NCI-H460 (cell line): ENCODE results near the gene RAD54L2. TPM values are rescaled to one million over a fixed set of nuclear protein-coding genes. Genes with fewer than 3 reads are reported as not detected.
A peak's percentile ranks its signal among the peaks of the same experiment; 100 is the strongest.
"Not testable (repeated sequence)": the region's sequence is repeated elsewhere in the genome, so short reads cannot be mapped to it uniquely, and the experiment has no call there.

ENCODE experiments used
- DNase-seq: peaks from one replicate; pipeline ENCODE4 v3.0.0-alpha.2; 2016; ENCODE audit warnings: low read depth; ENCODE audit errors: extremely low read depth
- polyA plus RNA-seq: library from polyadenylated mRNA; depleted of rRNA; stranded (reverse); fragments of >200 nt; gene quantifications from 2 replicates; pipeline ENCODE4 v1.2.3, GENCODE V29; 2014; cell fraction: nucleus; rRNA removed
- total RNA-seq: library from RNA; depleted of rRNA; stranded (reverse); fragments of >200 nt; shearing (Covaris generic); gene quantifications from 2 replicates; pipeline ENCODE4 v1.2.3, GENCODE V29; 2014; rRNA removed

Gene RAD54L2, protein sequence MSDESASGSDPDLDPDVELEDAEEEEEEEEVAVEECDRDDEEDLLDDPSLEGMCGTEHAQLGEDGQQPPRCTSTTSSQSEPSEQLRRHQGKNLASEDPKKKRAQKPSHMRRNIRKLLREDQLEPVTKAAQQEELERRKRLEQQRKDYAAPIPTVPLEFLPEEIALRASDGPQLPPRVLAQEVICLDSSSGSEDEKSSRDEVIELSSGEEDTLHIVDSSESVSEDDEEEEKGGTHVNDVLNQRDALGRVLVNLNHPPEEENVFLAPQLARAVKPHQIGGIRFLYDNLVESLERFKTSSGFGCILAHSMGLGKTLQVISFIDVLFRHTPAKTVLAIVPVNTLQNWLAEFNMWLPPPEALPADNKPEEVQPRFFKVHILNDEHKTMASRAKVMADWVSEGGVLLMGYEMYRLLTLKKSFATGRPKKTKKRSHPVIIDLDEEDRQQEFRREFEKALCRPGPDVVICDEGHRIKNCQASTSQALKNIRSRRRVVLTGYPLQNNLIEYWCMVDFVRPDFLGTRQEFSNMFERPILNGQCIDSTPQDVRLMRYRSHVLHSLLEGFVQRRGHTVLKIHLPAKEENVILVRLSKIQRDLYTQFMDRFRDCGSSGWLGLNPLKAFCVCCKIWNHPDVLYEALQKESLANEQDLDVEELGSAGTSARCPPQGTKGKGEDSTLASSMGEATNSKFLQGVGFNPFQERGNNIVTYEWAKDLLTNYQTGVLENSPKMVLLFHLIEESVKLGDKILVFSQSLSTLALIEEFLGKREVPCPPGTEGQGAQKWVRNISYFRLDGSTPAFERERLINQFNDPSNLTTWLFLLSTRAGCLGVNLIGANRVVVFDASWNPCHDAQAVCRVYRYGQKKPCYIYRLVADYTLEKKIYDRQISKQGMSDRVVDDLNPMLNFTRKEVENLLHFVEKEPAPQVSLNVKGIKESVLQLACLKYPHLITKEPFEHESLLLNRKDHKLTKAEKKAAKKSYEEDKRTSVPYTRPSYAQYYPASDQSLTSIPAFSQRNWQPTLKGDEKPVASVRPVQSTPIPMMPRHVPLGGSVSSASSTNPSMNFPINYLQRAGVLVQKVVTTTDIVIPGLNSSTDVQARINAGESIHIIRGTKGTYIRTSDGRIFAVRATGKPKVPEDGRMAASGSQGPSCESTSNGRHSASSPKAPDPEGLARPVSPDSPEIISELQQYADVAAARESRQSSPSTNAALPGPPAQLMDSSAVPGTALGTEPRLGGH (N-terminal part only)
- total RNA-seq: 9.6 and 9.9 TPM in 2 replicates
- 2.9 and 5.5 TPM in 2 replicates for polyA plus RNA-seq

DNA sequence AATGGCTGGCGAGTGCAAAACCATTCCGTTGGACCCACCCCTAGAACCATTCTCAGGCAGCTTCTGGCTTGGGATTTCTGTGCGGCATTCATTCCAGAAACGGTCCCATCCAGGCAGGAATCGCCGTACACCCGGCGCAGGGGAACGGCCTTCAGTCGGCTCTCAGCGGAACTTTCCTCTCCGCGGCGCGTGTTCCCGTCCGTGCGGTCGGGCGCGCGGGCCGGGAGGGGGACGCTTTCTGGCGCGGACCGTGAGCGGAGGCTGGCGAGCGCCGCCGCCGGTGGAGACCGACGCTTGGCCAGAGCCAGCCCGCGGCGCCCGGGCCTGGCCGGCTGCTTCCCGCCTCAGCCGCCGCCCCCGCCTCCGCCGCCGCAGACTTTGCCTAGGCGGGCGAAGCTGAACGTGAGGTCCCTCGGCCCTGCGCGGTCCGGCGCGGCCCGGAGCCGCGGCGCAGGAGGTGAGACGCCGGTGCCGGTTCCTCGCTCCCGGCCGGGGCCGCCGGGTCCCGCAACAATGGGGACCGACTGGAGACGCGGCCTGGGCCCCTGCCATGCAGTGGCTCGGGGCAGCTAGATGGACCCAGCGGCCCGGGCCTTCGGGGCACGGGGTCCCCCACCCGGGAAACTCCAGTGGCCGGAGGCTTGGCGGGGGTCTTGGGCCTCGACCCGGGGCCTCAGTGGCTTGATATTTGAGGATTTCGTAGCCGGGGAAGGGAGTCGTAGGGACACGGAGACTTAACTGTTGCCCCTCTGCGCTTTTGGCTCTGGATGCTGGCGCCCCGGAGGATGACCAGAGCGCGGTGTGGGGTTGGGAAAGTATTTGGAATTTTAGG lies at the start of gene RAD54L2:
RAD54L2 (plus strand) TSS at position 261 of the 832 bp plus-strand sequence. CDS start 51,702 bp downstream, outside the sequence.
- DNase-seq: peak; percentile 71

DNA sequence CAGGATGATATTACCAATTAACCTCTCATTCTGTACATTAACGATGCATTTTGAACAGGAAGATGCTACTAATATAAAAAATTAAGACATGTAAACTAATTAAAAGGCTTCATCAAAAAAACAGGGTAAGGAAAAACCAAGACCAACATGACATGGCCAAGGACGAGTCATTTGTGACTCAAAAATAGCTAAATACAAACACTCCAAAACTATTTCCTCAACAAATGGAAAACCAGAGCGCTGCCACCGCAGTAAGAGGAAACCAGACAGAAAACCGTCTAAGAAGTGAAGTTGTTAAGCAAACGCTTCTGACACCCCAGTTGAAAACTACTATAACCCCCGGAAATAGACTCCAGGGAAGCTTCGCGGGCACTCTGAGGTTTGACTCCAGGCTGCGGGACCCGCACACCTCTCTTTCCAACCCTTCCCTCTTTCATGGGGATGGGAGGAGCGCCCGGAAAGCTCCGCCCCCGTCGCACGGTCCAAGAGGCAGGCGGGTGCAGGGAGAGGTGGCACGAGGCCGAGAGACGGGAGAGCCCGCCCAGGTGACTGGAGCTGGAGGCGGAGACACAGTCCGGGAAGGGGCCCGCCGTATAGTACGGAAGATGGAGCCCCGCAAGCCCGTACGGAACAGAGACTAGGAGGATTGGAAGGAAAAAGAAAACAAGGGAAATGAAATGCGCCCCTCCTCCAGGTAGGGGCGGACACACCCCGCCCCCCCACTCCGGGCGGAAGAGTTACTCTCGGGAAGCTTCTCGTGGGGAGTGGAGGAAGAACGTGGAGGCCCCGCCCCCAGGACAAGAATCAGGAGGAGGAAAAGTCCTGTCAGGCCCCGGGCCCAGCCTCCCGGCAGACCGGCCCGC lies 39.4 kb upstream of the RAD54L2 start:
- peak; percentile 83 for DNase-seq

- DNase-seq: no peak
These were observed 37.8 kb upstream of the RAD54L2 start for GRCh38 chr3:51500632-51501131.

DNA sequence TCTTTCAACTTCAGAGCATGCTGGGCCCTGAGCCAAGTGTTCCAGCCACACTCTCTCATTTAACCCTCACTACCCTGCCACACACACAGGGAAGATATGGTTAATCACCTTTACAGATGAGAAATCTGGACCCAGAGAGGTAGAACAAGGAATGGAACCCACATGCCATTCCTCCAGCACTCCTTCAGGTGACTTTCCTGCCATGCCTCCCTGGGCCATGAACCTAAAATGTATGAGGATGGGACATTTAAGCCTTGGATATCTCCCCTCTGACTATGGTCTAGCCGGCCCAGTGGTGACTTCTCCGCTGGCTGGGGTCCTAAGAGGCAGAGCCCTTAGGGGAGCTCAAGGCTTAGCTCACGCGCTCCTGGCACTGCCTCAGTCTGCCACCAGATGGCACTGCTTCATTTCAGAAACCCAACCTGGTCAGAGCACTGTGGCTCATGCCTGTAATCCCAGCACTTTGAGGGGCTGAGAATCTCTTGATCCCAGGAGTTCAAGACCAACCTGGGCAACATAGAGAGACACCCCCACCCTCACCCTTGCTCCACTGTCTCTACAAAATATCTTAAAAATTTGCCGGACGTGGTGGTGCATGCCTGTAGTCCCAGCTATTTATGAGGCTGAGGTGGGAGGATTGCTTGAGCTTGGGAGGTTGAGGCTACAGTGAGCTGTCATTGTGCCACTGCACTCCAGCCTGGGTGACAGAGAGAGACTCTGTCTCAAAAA lies 36.5 kb upstream of the RAD54L2 start:
- peak; percentile 68 for DNase-seq

DNA sequence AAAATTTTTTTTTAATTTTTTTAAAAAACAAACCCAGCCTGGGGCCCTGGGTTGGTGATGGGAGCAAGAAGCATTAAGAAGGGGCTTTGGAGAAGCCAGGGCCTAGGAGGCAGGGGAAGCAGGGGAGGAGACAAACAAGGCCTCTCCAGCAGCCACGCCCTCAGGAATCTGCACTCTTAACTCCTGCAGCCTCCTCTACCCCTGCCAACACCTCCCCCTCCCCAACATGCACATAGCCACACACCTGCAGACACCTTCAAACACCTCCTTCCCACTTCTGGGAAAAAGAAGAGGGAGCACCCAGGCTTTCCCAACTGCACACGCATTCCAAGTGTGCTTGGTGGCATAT lies 36.0 kb upstream of the RAD54L2 start:
- no peak for DNase-seq

- no peak for DNase-seq
These were observed 35.5 kb upstream of the RAD54L2 start for GRCh38 chr3:51503007-51503406.

DNA sequence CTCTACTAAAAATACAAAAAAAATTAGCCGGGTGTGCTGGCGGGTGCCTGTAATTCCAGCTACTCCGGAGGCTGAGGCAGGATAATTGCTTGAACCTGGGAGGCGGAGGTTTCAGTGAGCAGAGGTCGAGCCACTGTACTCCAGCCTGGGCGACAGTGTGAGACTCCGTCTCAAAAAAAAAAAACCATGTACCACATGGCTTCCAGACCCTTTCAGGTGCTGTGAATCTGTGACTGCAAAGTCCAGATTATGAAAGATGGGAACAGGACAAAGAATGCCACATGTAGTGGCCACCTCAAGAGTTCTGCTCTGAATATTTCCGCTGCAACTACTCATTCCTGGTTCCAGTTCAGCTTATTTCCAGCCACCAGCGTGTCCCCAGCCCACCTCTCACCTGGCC lies 30.3 kb upstream of the RAD54L2 start:
- DNase-seq: no peak

- DNase-seq: no peak
These were observed 27.5 kb upstream of the RAD54L2 start for GRCh38 chr3:51510996-51511395.

- DNase-seq: no peak
These were observed 24.3 kb upstream of the RAD54L2 start for GRCh38 chr3:51514210-51514609.

- no peak for DNase-seq
These were observed 18.7 kb upstream of the RAD54L2 start for GRCh38 chr3:51519848-51520247.

DNA sequence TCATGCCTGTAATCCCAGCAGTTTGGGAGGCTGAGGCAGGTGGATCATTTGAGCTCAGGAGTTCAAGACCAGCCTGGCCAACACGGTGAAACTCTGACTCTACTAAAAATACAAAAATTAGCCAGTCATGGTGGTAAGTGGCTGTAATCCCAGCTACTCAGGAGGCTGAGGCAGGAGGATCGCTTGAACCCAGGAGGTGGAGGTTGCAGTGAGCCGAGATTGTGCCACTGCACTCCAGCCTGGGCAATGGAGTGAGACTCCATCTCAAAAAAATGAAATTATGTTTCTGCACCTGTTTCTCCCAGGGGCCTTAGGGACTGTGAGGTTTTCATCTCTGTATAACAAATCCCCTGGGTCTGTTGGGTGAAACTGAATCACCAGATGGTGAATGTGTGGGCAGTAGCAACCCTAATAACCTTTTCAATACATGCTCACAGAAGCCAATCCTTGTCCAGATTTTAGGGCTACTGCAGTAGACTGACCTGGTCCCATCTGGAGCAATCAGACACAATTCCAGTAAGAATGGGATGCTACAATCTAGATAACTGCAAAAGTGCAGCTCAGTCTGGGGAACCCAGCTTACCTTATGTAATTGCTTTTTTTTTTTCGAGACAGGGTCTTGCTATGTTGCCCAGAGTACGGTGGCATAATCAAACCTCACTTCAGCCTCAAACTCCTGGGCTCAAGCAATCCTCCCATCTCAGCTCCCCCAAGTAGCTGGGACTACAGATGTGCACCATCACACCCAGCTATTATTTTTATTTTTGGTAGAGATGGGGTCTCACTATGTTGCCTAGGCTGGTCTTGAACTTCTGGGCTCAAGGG lies 17.4 kb upstream of the RAD54L2 start:
- not testable (repeated sequence) for DNase-seq

- DNase-seq: no peak
These were observed 16.1 kb upstream of the RAD54L2 start for GRCh38 chr3:51522273-51522962.

- not testable (repeated sequence) for DNase-seq
These were observed 13.6 kb upstream of the RAD54L2 start for GRCh38 chr3:51524874-51525273.

GRCh38 chr3:51530485-51530884 lies 8.0 kb upstream of the RAD54L2 start:
- DNase-seq: no peak

DNA sequence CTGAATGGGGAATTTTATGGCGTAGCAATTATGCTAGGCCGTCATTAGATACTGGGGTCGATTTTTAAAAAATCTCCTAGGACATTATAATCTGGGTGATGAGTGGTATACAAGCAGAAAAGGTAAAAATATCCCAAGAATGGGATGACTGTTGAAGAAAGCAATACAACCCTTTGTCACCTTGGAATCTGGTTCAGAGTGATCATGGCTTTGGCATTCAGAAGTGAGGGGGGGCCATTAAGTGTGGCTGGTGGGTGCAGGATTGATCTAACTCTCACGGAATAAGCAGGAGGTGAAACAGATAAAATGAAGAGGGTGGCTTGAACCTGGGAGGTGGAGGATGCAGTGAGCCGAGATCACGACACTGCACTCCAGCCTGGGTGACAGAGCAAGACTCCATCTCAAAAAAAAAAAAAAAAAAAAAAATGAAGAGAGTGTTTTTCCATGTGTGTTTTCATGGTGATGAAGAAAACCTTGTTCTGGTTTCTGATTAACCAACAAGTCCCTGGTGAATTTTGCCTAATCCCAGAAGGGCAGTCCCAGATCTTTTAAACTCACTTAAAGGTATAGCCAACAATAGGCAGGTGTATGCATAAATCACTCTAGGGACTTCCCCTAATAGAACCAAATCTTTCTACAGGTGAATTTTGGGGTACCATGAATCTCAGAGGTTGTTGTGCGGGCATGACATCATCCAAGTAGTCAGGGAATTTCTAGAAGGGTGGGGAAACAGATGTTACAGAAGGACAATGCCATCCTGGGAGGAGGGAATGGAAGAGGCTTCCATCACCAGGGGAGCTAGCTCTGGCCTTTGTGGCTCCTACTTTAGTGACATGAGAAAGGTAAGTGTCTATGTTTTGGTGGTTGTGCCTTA lies 3.1 kb upstream of the RAD54L2 start:
- DNase-seq: no peak

DNA sequence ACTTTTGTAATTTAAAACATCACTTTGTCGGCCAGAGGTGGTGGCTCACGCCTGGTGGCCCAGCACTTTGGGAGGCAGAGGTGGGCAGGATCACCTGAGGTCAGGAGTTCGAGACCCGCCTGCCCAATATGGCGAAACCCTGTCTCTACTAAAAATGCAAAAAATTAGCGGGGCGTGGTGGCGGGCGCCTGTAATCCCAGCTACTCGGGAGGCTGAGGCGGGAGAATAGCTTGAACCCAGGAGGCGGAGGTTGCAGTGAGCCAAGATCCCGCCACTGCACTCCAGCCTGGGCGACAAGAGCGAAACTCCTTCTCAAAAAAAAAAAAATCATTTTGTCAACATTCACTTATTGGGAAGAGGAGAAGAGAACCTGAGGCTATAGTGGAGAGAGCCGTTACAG lies 888 bp upstream of the RAD54L2 start:
- DNase-seq: not testable (repeated sequence)
